Stimulated activated CD8-positive, alpha-beta memory T cell treated with anti-CD3 and anti-CD28 coated beads, Interleukin-4, amount 100 ng/mL, for 1 hour (primary cell): Measurements from ENCODE around the gene TSPAN31.
"Not testable (repeated sequence)": the region's sequence is repeated elsewhere in the genome, so short reads cannot be mapped to it uniquely, and the experiment has no call there.

Experiments
- DNase-seq, 2 donors: peaks; one replicate each; pipeline ENCODE4 v3.0.0-alpha.2; 2020; ENCODE audit warnings: low read depth in 2 of 2, low spot score in 1 of 2

Gene TSPAN31

GRCh38 chr12:57721846-57722608 lies 22.8 kb upstream of the TSPAN31 start:
- DNase-seq, result not testable (repeated sequence)

GRCh38 chr12:57722716-57723629 lies 21.9 kb upstream of the TSPAN31 start:
- DNase-seq, result no peak

GRCh38 chr12:57723630-57723962 lies 21.2 kb upstream of the TSPAN31 start:
- no peak for DNase-seq

GRCh38 chr12:57724003-57724935 lies 20.6 kb upstream of the TSPAN31 start:
- no peak for DNase-seq

- no peak for DNase-seq
Observed at GRCh38 chr12:57724936-57725740, 19.7 kb upstream of the TSPAN31 start.

GRCh38 chr12:57725851-57726150 lies 19.0 kb upstream of the TSPAN31 start:
- no peak for DNase-seq

GRCh38 chr12:57726151-57726883 lies 18.5 kb upstream of the TSPAN31 start:
- DNase-seq, result no peak

- no peak for DNase-seq
Observed at GRCh38 chr12:57726884-57727757, 17.7 kb upstream of the TSPAN31 start.

- DNase-seq, result no peak
Observed at GRCh38 chr12:57727758-57728395, 17.0 kb upstream of the TSPAN31 start.

GRCh38 chr12:57729321-57729844 lies 15.5 kb upstream of the TSPAN31 start:
- no peak for DNase-seq

GRCh38 chr12:57730336-57731067 lies 14.3 kb upstream of the TSPAN31 start:
- no peak for DNase-seq

- DNase-seq, result no peak
Observed at GRCh38 chr12:57731411-57732080, 13.3 kb upstream of the TSPAN31 start.

- no peak for DNase-seq
Observed at GRCh38 chr12:57732270-57732669, 12.6 kb upstream of the TSPAN31 start.

GRCh38 chr12:57732726-57733593 lies 11.9 kb upstream of the TSPAN31 start:
- no peak for DNase-seq

GRCh38 chr12:57733928-57734327 lies 10.9 kb upstream of the TSPAN31 start:
- DNase-seq, result no peak

- DNase-seq, result no peak
Observed at GRCh38 chr12:57734591-57734990, 10.2 kb upstream of the TSPAN31 start.
